Testis (tissue), 2 donors: ENCODE data around the gene TMEM174.

Experiments
- POLR2A ChIP-seq: fragments of 450-650 bp; IDR thresholded peaks from one replicate; pipeline ENCODE4 v1.6.1; 2017; ENCODE audit warnings: antibody characterized with exemption, mild to moderate bottlenecking, moderate library complexity
- TF ChIP-seq, protein P1 (sequence below), 3 experiments: fragments of 450-650 bp in 2 of 3; fragments of 200-600 bp in 1 of 3; sonication (generic) in 1 of 3; IDR thresholded peaks; one replicate each; pipeline ENCODE4 v1.5.1; 2016 to 2019; ENCODE audit warnings: antibody characterized with exemption in 3 of 3, mild to moderate bottlenecking in 2 of 3, moderate library complexity in 1 of 3

DNA sequence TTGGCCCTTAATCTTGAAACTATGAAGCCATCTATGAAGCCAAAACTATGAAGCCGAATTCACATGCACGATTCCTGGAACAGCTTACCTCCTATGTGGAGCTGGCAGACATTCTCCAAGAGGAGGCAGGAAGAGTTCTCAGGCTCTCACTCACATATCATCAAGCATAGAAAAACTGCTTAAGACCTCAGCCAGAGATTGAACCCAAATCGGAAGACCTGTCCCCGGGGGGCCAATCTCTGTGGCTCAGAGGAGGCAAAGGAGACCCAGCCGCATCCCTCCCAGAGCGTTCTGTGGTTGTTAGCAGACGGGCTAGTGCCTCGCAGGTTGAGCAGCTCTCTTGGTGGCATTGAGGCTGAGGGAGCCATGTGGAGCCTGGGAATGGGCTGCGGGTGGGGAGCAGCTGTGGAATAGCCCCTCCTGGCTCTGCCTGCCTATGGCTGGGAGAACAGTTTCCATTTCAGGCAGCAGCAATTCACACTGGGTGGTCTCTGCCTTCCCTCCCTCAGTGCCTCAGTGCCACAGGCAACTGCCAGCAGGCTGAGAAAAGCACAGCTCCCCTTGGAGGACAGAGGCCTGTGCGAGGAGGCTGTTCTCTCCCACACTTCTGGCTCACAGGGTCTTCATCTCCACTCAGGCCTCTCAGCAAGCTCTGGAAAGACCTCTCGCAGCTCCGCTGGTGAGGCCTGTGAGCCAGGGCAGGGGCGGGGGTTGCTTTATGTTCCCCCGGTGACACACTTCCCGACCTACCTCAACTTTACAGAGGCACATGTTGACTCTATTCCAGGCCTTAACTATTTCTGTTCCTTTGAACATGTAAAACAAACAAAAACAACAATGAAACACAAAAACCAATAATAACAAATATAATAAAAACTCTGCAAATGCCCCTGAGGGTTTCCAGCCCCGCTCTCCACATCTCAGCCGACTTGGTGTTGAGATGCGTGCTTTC, 17.4 kb upstream of the TMEM174 start:
- TF ChIP-seq, protein P1, sequence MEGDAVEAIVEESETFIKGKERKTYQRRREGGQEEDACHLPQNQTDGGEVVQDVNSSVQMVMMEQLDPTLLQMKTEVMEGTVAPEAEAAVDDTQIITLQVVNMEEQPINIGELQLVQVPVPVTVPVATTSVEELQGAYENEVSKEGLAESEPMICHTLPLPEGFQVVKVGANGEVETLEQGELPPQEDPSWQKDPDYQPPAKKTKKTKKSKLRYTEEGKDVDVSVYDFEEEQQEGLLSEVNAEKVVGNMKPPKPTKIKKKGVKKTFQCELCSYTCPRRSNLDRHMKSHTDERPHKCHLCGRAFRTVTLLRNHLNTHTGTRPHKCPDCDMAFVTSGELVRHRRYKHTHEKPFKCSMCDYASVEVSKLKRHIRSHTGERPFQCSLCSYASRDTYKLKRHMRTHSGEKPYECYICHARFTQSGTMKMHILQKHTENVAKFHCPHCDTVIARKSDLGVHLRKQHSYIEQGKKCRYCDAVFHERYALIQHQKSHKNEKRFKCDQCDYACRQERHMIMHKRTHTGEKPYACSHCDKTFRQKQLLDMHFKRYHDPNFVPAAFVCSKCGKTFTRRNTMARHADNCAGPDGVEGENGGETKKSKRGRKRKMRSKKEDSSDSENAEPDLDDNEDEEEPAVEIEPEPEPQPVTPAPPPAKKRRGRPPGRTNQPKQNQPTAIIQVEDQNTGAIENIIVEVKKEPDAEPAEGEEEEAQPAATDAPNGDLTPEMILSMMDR (IDR thresholded peaks at IDR 0.05) = no peak
- no peak for TF ChIP-seq POLR2A
